CD14-positive monocyte (primary cell): ENCODE data around the gene FBXO24. TPM values are rescaled to one million over a fixed set of nuclear protein-coding genes. Genes with fewer than 3 reads are reported as not detected.

Experiments used
- DNase-seq, 3 donors: peaks; one replicate each; pipeline ENCODE4 v3.0.0-alpha.2; 2011 to 2022
- H2AFZ ChIP-seq: 2 replicates; pipeline ENCODE4 v1.6.0; 2012; ENCODE audit warnings: mild to moderate bottlenecking, low read depth, low read length, inconsistent platforms; ENCODE audit not compliant: insufficient read depth, poor library complexity, severe bottlenecking
- H3K27ac ChIP-seq, 2 donors: 1 replicate in 1 of 2; 2 replicates in 1 of 2; pipeline ENCODE4 v1.5.1; 2012 to 2013; ENCODE audit warnings: low read length in 2 of 2, control low read depth in 1 of 2, inconsistent platforms in 1 of 2, low read depth in 1 of 2, mild to moderate bottlenecking in 1 of 2
- H3K27me3 ChIP-seq, 2 donors: one replicate each; pipeline versions ENCODE4 v1.6.0 to v1.6.1; 2011 to 2013; ENCODE audit warnings: low read length in 2 of 2; ENCODE audit not compliant: control insufficient read depth in 2 of 2, insufficient read depth in 2 of 2
- H3K36me3 ChIP-seq, 2 donors: replicated peaks in 1 of 2; 1 replicate in 1 of 2; 2 replicates in 1 of 2; pipeline versions ENCODE4 v1.5.1 to v1.6.1; 2012 to 2013; ENCODE audit warnings: low read length in 2 of 2, control low read depth in 1 of 2, inconsistent platforms in 1 of 2, mild to moderate bottlenecking in 1 of 2; ENCODE audit not compliant: insufficient read depth in 2 of 2, control insufficient read depth in 1 of 2
- H3K4me1 ChIP-seq, 2 donors: 1 replicate in 1 of 2; 2 replicates in 1 of 2; pipeline versions ENCODE4 v1.5.1 to v1.6.1; 2012 to 2013; ENCODE audit warnings: low read length in 2 of 2, control low read depth in 1 of 2, inconsistent platforms in 1 of 2, mild to moderate bottlenecking in 1 of 2, moderate library complexity in 1 of 2; ENCODE audit not compliant: insufficient read depth in 2 of 2, control insufficient read depth in 1 of 2
- H3K4me2 ChIP-seq: replicated peaks from 2 replicates; pipeline ENCODE3; 2012; ENCODE audit warnings: low read length, moderate library complexity, mild to moderate bottlenecking; ENCODE audit not compliant: poor library complexity, severe bottlenecking; ENCODE audit errors: extremely low read depth
- H3K4me3 ChIP-seq, 3 experiments: fragments of 200-600 bp in 1 of 3; sonication (generic) in 1 of 3; replicated peaks in 1 of 3; 1 replicate in 2 of 3; 2 replicates in 1 of 3; pipeline ENCODE4 v1.5.1; 2011 to 2013; ENCODE audit warnings: low read length in 3 of 3, mild to moderate bottlenecking in 3 of 3, control low read depth in 2 of 3, low read depth in 2 of 3, inconsistent platforms in 1 of 3, moderate library complexity in 1 of 3
- H3K79me2 ChIP-seq: 2 replicates; pipeline ENCODE4 v1.6.0; 2012; ENCODE audit warnings: mild to moderate bottlenecking, control low read depth, inconsistent platforms, low read length, moderate library complexity; ENCODE audit not compliant: insufficient read depth
- H3K9ac ChIP-seq: 2 replicates; pipeline ENCODE4 v1.6.0; 2017; ENCODE audit warnings: low read length, mild to moderate bottlenecking; ENCODE audit not compliant: insufficient read depth, poor library complexity, severe bottlenecking
- H3K9me3 ChIP-seq, 2 donors: replicated peaks in 1 of 2; 1 replicate in 1 of 2; 2 replicates in 1 of 2; pipeline versions ENCODE4 v1.5.1 to v1.6.1; 2012 to 2013; ENCODE audit warnings: low read length in 2 of 2, control low read depth in 1 of 2; ENCODE audit not compliant: control insufficient read depth in 1 of 2, insufficient read depth in 1 of 2
- H4K20me1 ChIP-seq: 2 replicates; pipeline ENCODE4 v1.6.0; 2012; ENCODE audit warnings: mild to moderate bottlenecking, low read length, control low read depth, moderate library complexity; ENCODE audit not compliant: insufficient read depth
- H3K27ac Mint-ChIP-seq, 7 donors: one replicate each; pipeline ENCODE4 v1.8.0; 2020; ENCODE audit warnings: mild to moderate bottlenecking in 7 of 7, mixed read lengths in 7 of 7, moderate library complexity in 6 of 7, inconsistent platforms in 2 of 7
- H3K27me3 Mint-ChIP-seq, 3 donors: one replicate each; pipeline ENCODE4 v1.8.0; 2021 to 2022; ENCODE audit warnings: low read depth in 3 of 3, mild to moderate bottlenecking in 3 of 3, mixed read lengths in 3 of 3, moderate library complexity in 3 of 3, inconsistent platforms in 1 of 3
- H3K36me3 Mint-ChIP-seq, 2 donors: one replicate each; pipeline ENCODE4 v1.8.0; 2020; ENCODE audit warnings: mixed read lengths in 2 of 2, inconsistent platforms in 1 of 2, mild to moderate bottlenecking in 1 of 2
- H3K4me1 Mint-ChIP-seq: one replicate; pipeline ENCODE4 v1.8.0; 2020; ENCODE audit warnings: mild to moderate bottlenecking, mixed read lengths
- H3K4me3 Mint-ChIP-seq, 2 donors: one replicate each; pipeline ENCODE4 v1.8.0; 2020; ENCODE audit warnings: mild to moderate bottlenecking in 2 of 2, mixed read lengths in 2 of 2, moderate library complexity in 1 of 2
- H3K9me3 Mint-ChIP-seq, 7 donors: one replicate each; pipeline ENCODE4 v1.8.0; 2020 to 2022; ENCODE audit warnings: mixed read lengths in 7 of 7, mild to moderate bottlenecking in 6 of 7, moderate library complexity in 6 of 7, inconsistent platforms in 2 of 7
- WGBS: methylation state at CpG from one replicate; pipeline ENCODE4 v1.1.5; 2013; ENCODE audit warnings: missing lambda C conversion rate; ENCODE audit not compliant: insufficient coverage; 5-methylcytosine and 5-hydroxymethylcytosine counted together
- intact Hi-C, 2 donors: fragments of 100-400 bp; cut with micrococcal nuclease; formaldehyde crosslinking; loops; one replicate each; pipeline versions ENCODE4 v1.15.0 to v1.15.1; 2023
- polyA plus RNA-seq, 3 donors: library from polyadenylated mRNA; depleted of rRNA in 1 of 3; unstranded in 2 of 3; stranded (reverse) in 1 of 3; fragments of 300-500 nt in 2 of 3; fragments of >200 nt in 1 of 3; fragmentation: Illumina TruSeq in 2 of 3; gene quantifications; 1 replicate in 2 of 3; 2 replicates in 1 of 3; pipeline ENCODE4 v1.2.3, GENCODE V29; 2012 to 2021
- TF ChIP-seq, protein P1 (sequence below): fragments of 200-600 bp; IDR thresholded peaks from one replicate; pipeline ENCODE4 v1.8.0; 2022; ENCODE audit warnings: antibody characterized with exemption, mild to moderate bottlenecking

The FBXO24 gene
- polyA plus RNA-seq, 3 donors: 0.42 to 1.2 (median 0.69) TPM

DNA sequence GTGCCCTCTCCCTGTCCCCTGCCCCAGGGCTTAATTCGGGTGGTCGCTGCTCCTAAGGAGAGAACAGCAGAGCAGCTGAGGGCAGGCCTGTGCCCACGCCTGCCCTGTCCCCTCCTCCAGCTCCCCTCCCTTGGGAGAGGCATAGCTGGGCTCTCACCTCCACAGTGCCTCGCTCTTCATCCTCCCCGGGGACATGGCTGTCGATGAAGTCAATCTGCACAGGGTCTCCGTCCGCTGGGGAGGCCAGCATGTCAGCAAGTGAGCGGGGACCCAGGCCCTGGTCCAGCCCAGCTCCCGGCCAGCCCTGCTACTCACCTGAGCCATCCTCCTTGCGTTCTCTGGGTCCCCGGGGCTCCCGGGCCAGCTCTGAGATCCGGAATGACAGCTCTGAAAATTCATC is 8.6 kb upstream of the FBXO24 start:
- Histone ChIP-seq H4K20me1 (peaks cover 98% of the 10 kb centered on the region), H3K79me2 (peaks cover 31% of the 10 kb centered on the region), H3K4me2 (no peak overlapping the region), H2AFZ (no peak overlapping the region), H3K27ac (no peak overlapping the region), H3K4me1 (peaks cover 6 to 14% of the 10 kb centered on the region in 2 donors), H3K27me3 (peaks cover 0 to 1% of the 10 kb centered on the region in 2 donors), H3K4me3 (no peak overlapping the region), H3K9ac (no peak overlapping the region), H3K36me3 (peaks cover 95 to 97% of the 10 kb centered on the region in 2 donors), H3K9me3 (no peaks in the 10 kb centered on the region)
- H3K4me3 Mint-ChIP-seq: no peak overlapping the region
- intact Hi-C loops: no loop called here
- no peak for DNase-seq
- H3K27me3 Mint-ChIP-seq: peaks cover 1 to 14% (median 7%) of the 10 kb centered on the region in 3 donors
- TF ChIP-seq, protein P1, sequence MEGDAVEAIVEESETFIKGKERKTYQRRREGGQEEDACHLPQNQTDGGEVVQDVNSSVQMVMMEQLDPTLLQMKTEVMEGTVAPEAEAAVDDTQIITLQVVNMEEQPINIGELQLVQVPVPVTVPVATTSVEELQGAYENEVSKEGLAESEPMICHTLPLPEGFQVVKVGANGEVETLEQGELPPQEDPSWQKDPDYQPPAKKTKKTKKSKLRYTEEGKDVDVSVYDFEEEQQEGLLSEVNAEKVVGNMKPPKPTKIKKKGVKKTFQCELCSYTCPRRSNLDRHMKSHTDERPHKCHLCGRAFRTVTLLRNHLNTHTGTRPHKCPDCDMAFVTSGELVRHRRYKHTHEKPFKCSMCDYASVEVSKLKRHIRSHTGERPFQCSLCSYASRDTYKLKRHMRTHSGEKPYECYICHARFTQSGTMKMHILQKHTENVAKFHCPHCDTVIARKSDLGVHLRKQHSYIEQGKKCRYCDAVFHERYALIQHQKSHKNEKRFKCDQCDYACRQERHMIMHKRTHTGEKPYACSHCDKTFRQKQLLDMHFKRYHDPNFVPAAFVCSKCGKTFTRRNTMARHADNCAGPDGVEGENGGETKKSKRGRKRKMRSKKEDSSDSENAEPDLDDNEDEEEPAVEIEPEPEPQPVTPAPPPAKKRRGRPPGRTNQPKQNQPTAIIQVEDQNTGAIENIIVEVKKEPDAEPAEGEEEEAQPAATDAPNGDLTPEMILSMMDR: no peak
- 97% methylated on average over 14 of the region's 14 CpGs for WGBS
- peaks cover 8 to 41% of the 10 kb centered on the region in 2 donors for H3K36me3 Mint-ChIP-seq
- H3K27ac Mint-ChIP-seq: no peak overlapping the region
- H3K4me1 Mint-ChIP-seq: peaks cover 8% of the 10 kb centered on the region
- peaks cover 0 to 5% (median 0%) of the 10 kb centered on the region in 7 donors for H3K9me3 Mint-ChIP-seq

DNA sequence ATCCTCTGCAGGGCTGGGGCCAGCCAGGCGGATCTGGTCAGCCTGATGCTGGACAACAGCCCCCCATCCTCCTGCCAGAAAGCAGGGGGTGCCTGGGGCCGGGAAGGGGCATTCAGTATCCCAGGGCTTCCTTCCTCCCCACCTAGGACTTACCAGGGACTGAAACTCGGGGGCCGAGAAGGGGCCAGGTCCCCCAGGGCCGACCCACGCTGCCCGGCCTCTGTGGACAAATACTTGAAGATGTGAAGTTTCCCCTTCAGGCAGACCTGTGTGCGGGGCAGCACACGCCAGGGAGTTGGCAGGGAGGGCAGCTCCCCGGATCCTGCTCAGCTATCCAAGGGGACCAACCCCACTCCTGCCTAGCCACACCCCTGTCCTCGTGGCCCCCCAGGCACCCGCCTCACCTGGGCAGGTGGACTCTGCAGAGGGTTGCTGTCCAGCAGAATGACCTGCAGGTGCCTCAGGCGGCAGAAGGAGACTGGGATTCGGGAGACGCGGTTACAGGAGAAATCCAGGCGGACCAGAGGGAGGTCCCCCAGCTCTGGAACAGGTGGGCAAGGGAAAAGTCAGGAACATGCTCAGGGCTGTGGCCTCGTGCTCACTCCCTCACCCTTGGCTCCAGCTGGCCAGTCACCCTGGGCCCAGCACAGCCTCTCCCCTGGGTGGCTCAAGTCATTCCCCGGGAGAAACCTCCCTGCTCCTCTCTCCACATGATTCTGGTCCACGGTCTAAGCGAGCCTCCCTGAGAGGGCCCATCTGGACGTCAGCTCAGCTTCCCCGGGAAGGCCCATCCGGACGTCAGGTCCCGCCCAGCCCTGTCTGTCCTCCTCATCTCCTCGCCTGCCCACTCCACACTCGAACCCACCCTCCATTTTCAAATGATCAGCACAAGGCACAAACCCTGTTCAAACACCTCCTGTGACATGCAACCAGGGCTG is 7.6 kb upstream of the FBXO24 start:
- H3K27ac Mint-ChIP-seq: peak overlapping the region in 2 of 7 donors; percentile 28 to 61
- Histone ChIP-seq H3K9me3 (no peaks in the 10 kb centered on the region), H4K20me1 (peaks cover 98% of the 10 kb centered on the region), H3K27me3 (no peaks in the 10 kb centered on the region), H3K27ac (no peak overlapping the region), H3K36me3 (peaks cover 86 to 89% of the 10 kb centered on the region in 2 donors), H3K4me2 (no peak overlapping the region), H3K4me3 (no peak overlapping the region), H3K79me2 (peaks cover 41% of the 10 kb centered on the region), H2AFZ (no peak overlapping the region), H3K4me1 (peaks cover 16 to 21% of the 10 kb centered on the region in 2 donors), H3K9ac (no peak overlapping the region)
- peaks cover 18% of the 10 kb centered on the region for H3K4me1 Mint-ChIP-seq
- H3K36me3 Mint-ChIP-seq: peaks cover 0 to 39% of the 10 kb centered on the region in 2 donors
- H3K9me3 Mint-ChIP-seq: peaks cover 0 to 5% (median 0%) of the 10 kb centered on the region in 7 donors
- H3K4me3 Mint-ChIP-seq: no peak overlapping the region
- no peak for DNase-seq
- H3K27me3 Mint-ChIP-seq: peaks cover 1 to 6% (median 2%) of the 10 kb centered on the region in 3 donors
- TF ChIP-seq, protein P1: no peak
- 97% methylated on average over 23 of the region's 28 CpGs for WGBS
- intact Hi-C loops: no loop called here
